HUES64 (cell line): ENCODE results near the gene TMEM271.
"Not testable (repeated sequence)": the region's sequence is repeated elsewhere in the genome, so short reads cannot be mapped to it uniquely, and the experiment has no call there.

ENCODE experiments used
- H3K27ac ChIP-seq: 2 replicates; pipeline ENCODE4 v1.7.0; 2013; ENCODE audit warnings: low read depth, low read length, inconsistent platforms
- H3K27me3 ChIP-seq: 2 replicates; pipeline ENCODE4 v1.6.1; 2013; ENCODE audit warnings: mild to moderate bottlenecking, low read length; ENCODE audit not compliant: insufficient read depth
- H3K36me3 ChIP-seq: 2 replicates; pipeline ENCODE4 v1.6.1; 2013; ENCODE audit warnings: mild to moderate bottlenecking, low read length; ENCODE audit not compliant: insufficient read depth
- H3K4me1 ChIP-seq: 2 replicates; pipeline ENCODE4 v1.6.1; 2013; ENCODE audit warnings: mild to moderate bottlenecking, low read length, moderate library complexity; ENCODE audit not compliant: insufficient read depth
- H3K4me3 ChIP-seq: 2 replicates; pipeline ENCODE4 v1.5.1; 2013; ENCODE audit warnings: mild to moderate bottlenecking, low read length, moderate library complexity
- H3K9ac ChIP-seq: 2 replicates; pipeline ENCODE4 v1.6.1; 2013; ENCODE audit warnings: mild to moderate bottlenecking, low read depth, low read length
- H3K9me3 ChIP-seq: 2 replicates; pipeline ENCODE4 v1.6.1; 2013; ENCODE audit warnings: low read depth, low read length; ENCODE audit not compliant: insufficient read depth
- WGBS: fragments of 150-250, 120-280 bp; methylation state at CpG from one replicate; pipeline ENCODE4 v1.1.7; 2013; ENCODE audit warnings: missing lambda C conversion rate; 5-methylcytosine and 5-hydroxymethylcytosine counted together

Gene TMEM271

GRCh38 chr4:605702-606425, 29.8 kb upstream of the TMEM271 start:
- WGBS: 92% methylated on average over 17 of the region's 17 CpGs
- Histone ChIP-seq H3K9ac (no peak overlapping the region), H3K9me3 (no peaks in the 10 kb centered on the region), H3K36me3 (no peaks in the 10 kb centered on the region), H3K4me3 (no peak overlapping the region), H3K27ac (no peak overlapping the region), H3K27me3 (no peaks in the 10 kb centered on the region), H3K4me1 (no peaks in the 10 kb centered on the region)

GRCh38 chr4:604131-604530, 28.0 kb upstream of the TMEM271 start:
- 88% methylated on average over 2 of the region's 3 CpGs for WGBS

GRCh38 chr4:602559-602942, 26.5 kb upstream of the TMEM271 start:
- Histone ChIP-seq H3K27ac (no peak overlapping the region), H3K36me3 (no peaks in the 10 kb centered on the region), H3K27me3 (no peaks in the 10 kb centered on the region), H3K9ac (no peak overlapping the region), H3K4me3 (no peak overlapping the region), H3K4me1 (0 out of 2 replicates have a peak, but pooled peaks cover 2% of the 10 kb centered on the region), H3K9me3 (no peaks in the 10 kb centered on the region)
- 25% methylated on average over 8 of the region's 8 CpGs for WGBS

More at GRCh38 chr4:604131-604530, 28.0 kb upstream of the TMEM271 start:
- H3K27me3 ChIP-seq: no peaks in the 10 kb centered on the region
- no peaks in the 10 kb centered on the region for H3K9me3 ChIP-seq
- H3K4me1 ChIP-seq: no peaks in the 10 kb centered on the region
- H3K4me3 ChIP-seq: no peak overlapping the region
- no peak overlapping the region for H3K9ac ChIP-seq
- H3K27ac ChIP-seq: no peak overlapping the region
- H3K36me3 ChIP-seq: no peaks in the 10 kb centered on the region

GRCh38 chr4:601612-602558, 25.8 kb upstream of the TMEM271 start:
- H3K27me3 ChIP-seq: no peaks in the 10 kb centered on the region
- H3K9me3 ChIP-seq: no peaks in the 10 kb centered on the region
- H3K4me3 ChIP-seq: no peak overlapping the region
- no peak overlapping the region for H3K27ac ChIP-seq
- H3K9ac ChIP-seq: no peak overlapping the region
- 0 out of 2 replicates have a peak, but pooled peaks cover 2% of the 10 kb centered on the region for H3K4me1 ChIP-seq
- no peaks in the 10 kb centered on the region for H3K36me3 ChIP-seq
- WGBS: 88% methylated on average over 24 of the region's 24 CpGs

- Histone ChIP-seq H3K27ac (no peak overlapping the region), H3K4me3 (no peak overlapping the region), H3K9me3 (no peaks in the 10 kb centered on the region), H3K27me3 (peaks cover 2% of the 10 kb centered on the region; the same call in 1 of the 2 replicates), H3K9ac (no peak overlapping the region), H3K4me1 (0 out of 2 replicates have a peak, but pooled peaks cover 2% of the 10 kb centered on the region), H3K36me3 (no peaks in the 10 kb centered on the region)
- WGBS: 57% methylated on average over 11 of the region's 11 CpGs
These were observed 24.9 kb upstream of the TMEM271 start for GRCh38 chr4:600850-601515.

GRCh38 chr4:600166-600565, 24.1 kb upstream of the TMEM271 start:
- Histone ChIP-seq H3K27ac (no peak overlapping the region), H3K4me3 (no peak overlapping the region), H3K9me3 (no peaks in the 10 kb centered on the region), H3K27me3 (peaks cover 2% of the 10 kb centered on the region; the same call in 1 of the 2 replicates), H3K4me1 (0 out of 2 replicates have a peak, but pooled peaks cover 2% of the 10 kb centered on the region), H3K36me3 (no peaks in the 10 kb centered on the region), H3K9ac (no peak overlapping the region)
- 91% methylated on average over 6 of the region's 6 CpGs for WGBS

- Histone ChIP-seq H3K9ac (no peak overlapping the region), H3K36me3 (no peaks in the 10 kb centered on the region), H3K4me3 (no peak overlapping the region), H3K9me3 (no peaks in the 10 kb centered on the region), H3K4me1 (0 out of 2 replicates have a peak, but pooled peaks cover 2% of the 10 kb centered on the region), H3K27ac (no peak overlapping the region), H3K27me3 (peaks cover 2% of the 10 kb centered on the region; the same call in 1 of the 2 replicates)
- 87% methylated on average over 3 of the region's 3 CpGs for WGBS
These were observed 22.8 kb upstream of the TMEM271 start for GRCh38 chr4:598925-599324.

- Histone ChIP-seq H3K36me3 (no peaks in the 10 kb centered on the region), H3K9me3 (no peaks in the 10 kb centered on the region), H3K4me3 (no peak overlapping the region), H3K27ac (no peak overlapping the region), H3K27me3 (peaks cover 2% of the 10 kb centered on the region; the same call in 1 of the 2 replicates), H3K4me1 (no peaks in the 10 kb centered on the region), H3K9ac (no peak overlapping the region)
- WGBS: 83% methylated on average over 5 of the region's 5 CpGs
These were observed 16.9 kb upstream of the TMEM271 start for GRCh38 chr4:592825-593520.

GRCh38 chr4:592178-592577, 16.1 kb upstream of the TMEM271 start:
- not testable (repeated sequence) for H3K9me3 ChIP-seq, H3K27ac ChIP-seq, H3K36me3 ChIP-seq, H3K9ac ChIP-seq, H3K27me3 ChIP-seq, H3K4me1 ChIP-seq, H3K4me3 ChIP-seq
- 92% methylated on average over 12 of the region's 13 CpGs for WGBS

GRCh38 chr4:590313-590841, 14.3 kb upstream of the TMEM271 start:
- H3K9me3 ChIP-seq: no peaks in the 10 kb centered on the region
- no peaks in the 10 kb centered on the region for H3K4me1 ChIP-seq
- H3K4me3 ChIP-seq: no peak overlapping the region
- no peak overlapping the region for H3K9ac ChIP-seq
- no peaks in the 10 kb centered on the region for H3K27me3 ChIP-seq
- no peak overlapping the region for H3K27ac ChIP-seq
- 92% methylated on average over 12 of the region's 12 CpGs for WGBS
- no peaks in the 10 kb centered on the region for H3K36me3 ChIP-seq
